Ishikawa (cell line): ENCODE data around the gene APEX1.

Source experiments
- CEBPB ChIP-seq: IDR thresholded peaks from 2 replicates; pipeline ENCODE4 v1.6.1; 2012
- CREB1 ChIP-seq: IDR thresholded peaks from 2 replicates; pipeline ENCODE4 v1.6.1; 2012; ENCODE audit warnings: low read depth
- EGR1 ChIP-seq: IDR thresholded peaks from 2 replicates; pipeline ENCODE4 v1.6.1; 2012
- EP300 ChIP-seq: IDR thresholded peaks from 2 replicates; pipeline ENCODE4 v1.6.1; 2012; ENCODE audit warnings: borderline replicate concordance
- FOXM1 ChIP-seq: IDR thresholded peaks from 2 replicates; pipeline ENCODE4 v1.6.1; 2012; ENCODE audit warnings: low read depth, borderline replicate concordance
- MAX ChIP-seq: IDR thresholded peaks from 2 replicates; pipeline ENCODE4 v1.6.1; 2012
- NFIC ChIP-seq: IDR thresholded peaks from 2 replicates; pipeline ENCODE4 v1.6.1; 2012
- RAD21 ChIP-seq: IDR thresholded peaks from 2 replicates; pipeline ENCODE4 v1.6.1; 2012; ENCODE audit warnings: low read depth
- REST ChIP-seq: IDR thresholded peaks from 2 replicates; pipeline ENCODE4 v1.6.1; 2012; ENCODE audit warnings: low read depth, mild to moderate bottlenecking
- TAF1 ChIP-seq: IDR thresholded peaks from 2 replicates; pipeline ENCODE4 v1.6.1; 2012; ENCODE audit warnings: low read depth, mild to moderate bottlenecking
- TCF12 ChIP-seq: IDR thresholded peaks from 2 replicates; pipeline ENCODE4 v1.6.1; 2012; ENCODE audit warnings: low read depth
- TEAD4 ChIP-seq: IDR thresholded peaks from 2 replicates; pipeline ENCODE4 v1.6.1; 2012
- USF1 ChIP-seq: IDR thresholded peaks from 2 replicates; pipeline ENCODE4 v1.6.1; 2012
- YY1 ChIP-seq: IDR thresholded peaks from 2 replicates; pipeline ENCODE4 v1.6.1; 2012; ENCODE audit warnings: low read depth
- ZBTB7A ChIP-seq: IDR thresholded peaks from 2 replicates; pipeline ENCODE4 v1.6.1; 2012; ENCODE audit warnings: low read depth

Gene APEX1

GRCh38 chr14:20477211-20477876, 22.3 kb downstream of the APEX1 start:
- no peak for TF ChIP-seq TCF12
- TF ChIP-seq ZBTB7A: no peak
- TF ChIP-seq REST: no peak
- TF ChIP-seq FOXM1: no peak
- no peak for TF ChIP-seq TAF1
- TF ChIP-seq NFIC: no peak
- no peak for TF ChIP-seq USF1
- no peak for TF ChIP-seq EGR1
- no peak for TF ChIP-seq CEBPB
- no peak for TF ChIP-seq CREB1
- TF ChIP-seq YY1: no peak
- no peak for TF ChIP-seq TEAD4
- TF ChIP-seq MAX: no peak
- no peak for TF ChIP-seq EP300
- TF ChIP-seq RAD21: no peak

GRCh38 chr14:20478894-20479293, 23.9 kb downstream of the APEX1 start:
- TF ChIP-seq TAF1 (no peak), NFIC (no peak), TEAD4 (no peak), EP300 (no peak), ZBTB7A (no peak), CEBPB (no peak), FOXM1 (no peak), RAD21 (no peak), REST (no peak), YY1 (no peak), MAX (no peak)

- TF ChIP-seq MAX (no peak), CEBPB (no peak), NFIC (no peak), YY1 (no peak), ZBTB7A (no peak), TCF12 (no peak), TAF1 (no peak), REST (no peak), EP300 (no peak), USF1 (no peak), TEAD4 (no peak), CREB1 (no peak), EGR1 (no peak), RAD21 (no peak)
Observed at GRCh38 chr14:20482382-20482781, 27.4 kb downstream of the APEX1 start.

- TF ChIP-seq EGR1: no peak
- TF ChIP-seq USF1: no peak
- TF ChIP-seq TEAD4: no peak
- TF ChIP-seq FOXM1: no peak
Observed at GRCh38 chr14:20485900-20486299, 30.9 kb downstream of the APEX1 start.
